ENCODE data around the gene SRC. TPM values are rescaled to one million over a fixed set of nuclear protein-coding genes. Genes with fewer than 3 reads are reported as not detected.
A peak's percentile ranks its signal among the peaks of the same experiment; 100 is the strongest.

The SRC gene
- total RNA-seq, 4 donors from 2014 or later = 18.8 to 39.5 (median 26.0) TPM

DNA sequence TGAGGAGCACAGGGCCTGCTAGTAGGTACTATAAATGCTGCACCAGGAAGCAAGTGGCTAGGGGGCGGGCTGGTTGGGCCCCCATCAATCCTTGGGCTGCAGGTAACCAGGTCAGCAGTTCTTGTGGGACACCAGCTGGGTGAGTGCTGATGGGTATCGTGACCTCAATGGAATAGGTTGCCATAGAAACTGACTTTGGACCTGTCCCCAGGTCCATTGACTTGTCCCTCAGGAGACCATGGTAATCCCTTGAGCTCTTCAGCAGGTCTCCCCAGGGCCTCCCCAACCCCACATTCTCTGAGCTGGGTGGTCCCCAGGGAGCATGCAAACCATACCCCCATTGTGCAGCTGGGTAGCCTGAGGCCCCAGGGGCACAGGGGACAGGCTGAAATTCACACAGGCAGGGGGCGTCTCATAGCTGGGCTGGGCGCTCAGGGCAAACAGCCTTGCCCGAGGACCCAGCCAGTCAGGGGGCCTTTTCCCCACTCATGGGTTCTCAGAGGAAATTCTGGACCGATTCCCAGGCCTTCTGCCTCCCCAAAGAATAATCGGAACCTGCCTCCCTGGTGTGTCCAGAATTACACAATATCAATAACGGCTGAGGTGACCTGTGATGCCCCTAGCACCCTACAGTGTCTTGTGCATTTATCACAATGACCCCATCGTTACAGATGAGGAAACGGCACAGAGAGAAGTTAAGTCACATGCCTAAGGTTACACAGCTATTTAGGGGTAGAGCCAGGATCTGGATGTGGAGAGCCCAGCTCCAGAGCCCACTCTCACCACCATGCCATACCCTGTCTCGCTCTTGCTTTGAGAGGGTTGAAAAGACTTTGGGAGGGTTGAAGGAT lies 35.9 kb downstream of the SRC start:
- 60% methylated on average over 5 of the region's 11 CpGs for WGBS
- no peak overlapping the region for H3K27ac ChIP-seq
- TF ChIP-seq POLR2AphosphoS5 (IDR thresholded peaks at IDR 0.05) = no peak
- TF ChIP-seq, protein P1, sequence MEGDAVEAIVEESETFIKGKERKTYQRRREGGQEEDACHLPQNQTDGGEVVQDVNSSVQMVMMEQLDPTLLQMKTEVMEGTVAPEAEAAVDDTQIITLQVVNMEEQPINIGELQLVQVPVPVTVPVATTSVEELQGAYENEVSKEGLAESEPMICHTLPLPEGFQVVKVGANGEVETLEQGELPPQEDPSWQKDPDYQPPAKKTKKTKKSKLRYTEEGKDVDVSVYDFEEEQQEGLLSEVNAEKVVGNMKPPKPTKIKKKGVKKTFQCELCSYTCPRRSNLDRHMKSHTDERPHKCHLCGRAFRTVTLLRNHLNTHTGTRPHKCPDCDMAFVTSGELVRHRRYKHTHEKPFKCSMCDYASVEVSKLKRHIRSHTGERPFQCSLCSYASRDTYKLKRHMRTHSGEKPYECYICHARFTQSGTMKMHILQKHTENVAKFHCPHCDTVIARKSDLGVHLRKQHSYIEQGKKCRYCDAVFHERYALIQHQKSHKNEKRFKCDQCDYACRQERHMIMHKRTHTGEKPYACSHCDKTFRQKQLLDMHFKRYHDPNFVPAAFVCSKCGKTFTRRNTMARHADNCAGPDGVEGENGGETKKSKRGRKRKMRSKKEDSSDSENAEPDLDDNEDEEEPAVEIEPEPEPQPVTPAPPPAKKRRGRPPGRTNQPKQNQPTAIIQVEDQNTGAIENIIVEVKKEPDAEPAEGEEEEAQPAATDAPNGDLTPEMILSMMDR (IDR thresholded peaks at IDR 0.05) = no peak
- no peak for TF ChIP-seq EP300 (IDR thresholded peaks at IDR 0.05)
- TF ChIP-seq POLR2A (IDR thresholded peaks at IDR 0.05) = no peak
- H3K27me3 ChIP-seq = no peaks in the 10 kb centered on the region
- H3K4me1 ChIP-seq = peaks cover 14% of the 10 kb centered on the region
- peak in 1 of 2 donors; percentile 58 for DNase-seq (ENCODE audit: low spot score in 2 of 2)
- H3K4me3 ChIP-seq = no peak overlapping the region
- peaks cover 13% of the 10 kb centered on the region for H3K36me3 ChIP-seq
- no peaks in the 10 kb centered on the region for H3K9me3 ChIP-seq

DNA sequence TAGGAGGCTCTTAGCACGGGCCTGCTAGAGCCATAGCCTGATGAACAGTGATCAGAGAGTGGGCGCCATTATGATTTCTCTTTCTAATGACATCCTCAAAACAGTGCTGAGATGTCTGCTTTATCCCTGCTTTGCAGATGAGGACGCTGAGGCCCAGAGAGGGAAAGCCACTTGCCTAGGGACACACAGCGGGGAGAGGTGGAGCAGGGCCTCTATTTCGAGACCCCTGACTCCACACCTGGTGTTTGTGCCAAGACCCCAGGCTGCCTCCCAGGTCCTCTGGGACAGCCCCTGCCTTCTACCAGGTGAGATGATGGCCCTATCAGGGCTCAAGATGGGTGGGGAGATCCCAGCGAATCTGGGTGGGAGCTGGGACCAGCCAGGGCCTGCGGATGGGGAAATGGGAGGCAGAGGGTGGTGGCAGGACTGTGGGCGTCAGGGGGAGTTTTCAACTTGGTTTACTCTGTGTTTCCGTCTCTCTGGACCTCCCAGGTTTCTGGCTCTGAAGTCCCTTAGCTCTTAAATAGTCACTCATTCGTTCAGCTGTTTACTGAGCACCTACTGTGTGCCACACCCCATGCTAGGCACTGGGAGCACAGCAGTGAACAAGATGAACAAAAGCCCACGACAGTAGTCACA lies 36.7 kb downstream of the SRC start:
- H3K9me3 ChIP-seq = no peaks in the 10 kb centered on the region
- H3K27ac ChIP-seq = peak overlapping the region; percentile 16

DNA sequence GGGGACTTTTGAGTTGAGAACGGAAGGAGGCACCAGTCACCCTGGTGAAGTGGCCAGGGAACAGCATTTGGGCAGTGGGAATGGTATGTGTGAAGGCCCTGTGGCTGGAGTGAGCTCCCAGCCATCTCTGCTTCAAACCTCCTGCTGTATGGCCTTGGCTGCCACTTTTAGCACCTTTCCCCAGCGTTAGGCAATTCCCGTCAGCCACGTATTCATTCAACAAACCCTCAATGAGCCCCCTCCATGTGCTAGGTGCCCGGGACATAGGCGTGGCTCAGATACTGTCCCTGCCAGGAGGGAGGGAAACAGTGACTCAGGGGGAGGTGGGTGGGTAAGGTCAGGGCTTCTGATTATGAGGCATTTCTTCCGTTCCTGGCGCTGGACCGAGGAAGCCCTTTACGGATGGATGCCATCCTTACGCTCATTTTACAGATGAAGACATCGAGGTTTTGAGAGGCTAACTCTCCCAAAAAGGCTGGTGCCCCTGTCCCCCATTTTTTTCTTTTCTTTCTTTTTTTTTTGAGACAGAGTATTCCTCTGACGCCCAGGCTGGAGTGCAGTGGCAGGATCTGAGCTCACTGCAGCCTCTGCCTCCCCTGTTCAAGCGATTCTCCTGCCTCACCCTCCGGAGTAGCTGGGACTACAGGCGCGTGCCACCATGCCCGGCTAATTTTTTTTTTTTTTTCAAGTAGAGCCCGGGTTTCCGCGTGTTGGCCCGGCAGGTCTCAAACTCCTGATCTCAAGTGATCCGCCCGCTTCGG lies 37.5 kb downstream of the SRC start:
- Histone ChIP-seq H3K9me3 (no peaks in the 10 kb centered on the region), H3K27me3 (no peaks in the 10 kb centered on the region), H3K27ac (peak overlapping the region; percentile 60), H3K36me3 (peaks cover 24% of the 10 kb centered on the region), H3K4me1 (peaks cover 14% of the 10 kb centered on the region), H3K4me3 (peak overlapping the region; percentile 50)
- no peak for TF ChIP-seq POLR2AphosphoS5 (IDR thresholded peaks at IDR 0.05)
- TF ChIP-seq EP300 (IDR thresholded peaks at IDR 0.05) = no peak
- TF ChIP-seq, protein P1 (IDR thresholded peaks at IDR 0.05) = no peak
- no peak for TF ChIP-seq POLR2A (IDR thresholded peaks at IDR 0.05)
- 78% methylated on average over 25 of the region's 25 CpGs for whole genome bisulfite sequencing
- peak in 1 of 2 donors; percentile 74 for DNase-seq (ENCODE audit: low spot score in 2 of 2)

More for the DNA sequence above, 36.7 kb downstream of the SRC start:
- H3K27me3 ChIP-seq = no peaks in the 10 kb centered on the region
- 76% methylated on average over 11 of the region's 11 CpGs for WGBS
- H3K4me3 ChIP-seq = no peak overlapping the region
- DNase-seq (ENCODE audit: low spot score in 2 of 2) = no peak
- peaks cover 21% of the 10 kb centered on the region for H3K36me3 ChIP-seq
- TF ChIP-seq, protein P1 (IDR thresholded peaks at IDR 0.05) = no peak
- TF ChIP-seq EP300 (IDR thresholded peaks at IDR 0.05) = no peak
- no peak for TF ChIP-seq POLR2A (IDR thresholded peaks at IDR 0.05)
- TF ChIP-seq POLR2AphosphoS5 (IDR thresholded peaks at IDR 0.05) = no peak
- peaks cover 14% of the 10 kb centered on the region for H3K4me1 ChIP-seq

DNA sequence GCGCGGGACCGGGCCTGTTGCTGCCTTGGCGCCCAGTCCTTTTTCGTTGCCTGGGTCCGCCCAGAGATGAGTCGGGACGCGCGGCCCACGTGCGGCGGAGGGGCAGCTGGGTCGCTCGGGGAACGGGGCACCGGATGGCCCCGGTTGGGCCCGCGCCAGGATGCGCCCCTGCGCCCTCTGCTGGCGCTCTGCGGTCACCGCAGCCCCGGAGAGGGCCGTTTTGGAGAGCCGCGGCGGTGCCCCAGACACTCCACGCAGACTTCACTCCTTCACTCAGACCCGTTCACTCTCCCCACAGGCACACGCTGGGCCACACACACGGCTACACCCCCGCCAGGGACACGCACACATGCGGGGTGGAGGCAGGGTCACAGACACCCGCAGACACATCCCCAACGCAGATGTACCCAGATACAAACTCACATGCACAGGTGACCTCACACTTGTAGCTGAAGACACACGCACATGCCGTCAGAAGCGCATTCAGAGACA lies 38.8 kb downstream of the SRC start:
- 64% methylated on average over 4 of the region's 42 CpGs for WGBS
- H3K27ac ChIP-seq = no peak overlapping the region
- H3K36me3 ChIP-seq = peaks cover 29% of the 10 kb centered on the region
- peaks cover 14% of the 10 kb centered on the region for H3K4me1 ChIP-seq
- no peaks in the 10 kb centered on the region for H3K9me3 ChIP-seq
- no peaks in the 10 kb centered on the region for H3K27me3 ChIP-seq
- peak in 1 of 2 donors; percentile 76 for DNase-seq (ENCODE audit: low spot score in 2 of 2)
- peak overlapping the region; percentile 50 for H3K4me3 ChIP-seq
- no peak for TF ChIP-seq EP300 (IDR thresholded peaks at IDR 0.05)
- TF ChIP-seq, protein P1 (IDR thresholded peaks at IDR 0.05) = peak; percentile 83 to 94
- TF ChIP-seq POLR2AphosphoS5 (IDR thresholded peaks at IDR 0.05) = peak in 2 of 3 donors; percentile 32 to 77

Measured in suprapubic skin (tissue), 4 donors.